ENCODE results near the gene LTF. TPM values are rescaled to one million over a fixed set of nuclear protein-coding genes. Genes with fewer than 3 reads are reported as not detected.

The LTF gene
- total RNA-seq, 6 experiments from 2014 or later = 0.19 to 3.6 (median 2.0) TPM

DNA sequence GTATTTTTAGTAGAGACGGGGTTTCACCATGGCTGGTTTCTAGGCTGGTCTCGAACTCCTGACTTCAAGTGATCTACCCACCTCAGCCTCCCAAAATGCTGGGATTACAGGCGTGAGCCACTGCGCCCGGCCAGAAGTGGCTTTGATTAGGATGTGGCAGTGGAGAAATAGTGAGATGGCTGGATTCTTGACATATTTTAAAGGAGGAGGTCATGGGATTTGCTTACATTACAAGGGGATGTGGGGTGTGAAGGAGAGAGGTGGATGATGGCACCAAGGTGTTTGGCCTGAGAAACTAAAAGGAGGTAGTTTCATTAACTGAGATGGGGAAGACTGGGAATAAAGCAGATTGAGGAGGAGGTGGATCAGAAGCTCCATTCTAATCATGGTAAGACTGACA is 15.0 kb upstream of the LTF start:
- no peak overlapping the region for H3K4me3 ChIP-seq
- no peaks in the 10 kb centered on the region for H3K27me3 ChIP-seq
- H3K27ac ChIP-seq = no peak overlapping the region
- intact Hi-C loops (cut with DNase I) = no loop called here
- TF ChIP-seq POLR2A (IDR thresholded peaks at IDR 0.05) = no peak
- ATAC-seq (no peak), DNase-seq (peak in 1 of 3 donors; percentile 1)
- no peaks in the 10 kb centered on the region for H3K36me3 ChIP-seq
- peaks cover 0 to 3% (median 0%) of the 10 kb centered on the region in 4 donors for H3K9me3 ChIP-seq
- WGBS (ENCODE audit: insufficient coverage, low coverage, low lambda C conversion rate, missing lambda C conversion rate) = 81% methylated on average over 5 of the region's 5 CpGs
- H3K4me1 ChIP-seq = no peaks in the 10 kb centered on the region

DNA sequence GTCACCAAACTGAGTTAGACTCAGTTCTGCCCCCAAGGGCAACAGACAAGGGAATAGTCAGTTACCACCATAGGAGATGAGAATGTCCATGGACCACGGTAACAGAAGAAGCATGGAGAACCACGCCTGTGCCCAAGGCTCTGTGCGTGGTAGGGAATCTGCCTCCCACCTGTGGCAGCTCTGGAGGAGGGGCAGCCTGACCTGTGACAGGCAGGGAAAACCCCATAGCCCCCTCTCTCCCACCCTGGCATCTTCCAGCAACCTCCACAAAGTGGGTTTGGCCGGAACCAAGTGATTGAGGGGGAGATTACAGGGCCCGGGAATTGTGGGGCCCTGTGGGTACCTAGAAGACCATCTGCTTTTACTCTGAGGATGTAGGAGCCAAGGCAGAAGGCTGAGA is 14.3 kb upstream of the LTF start:
- WGBS (ENCODE audit: insufficient coverage, low coverage, low lambda C conversion rate, missing lambda C conversion rate) = 87% methylated on average over 3 of the region's 5 CpGs
- TF ChIP-seq, protein P1, sequence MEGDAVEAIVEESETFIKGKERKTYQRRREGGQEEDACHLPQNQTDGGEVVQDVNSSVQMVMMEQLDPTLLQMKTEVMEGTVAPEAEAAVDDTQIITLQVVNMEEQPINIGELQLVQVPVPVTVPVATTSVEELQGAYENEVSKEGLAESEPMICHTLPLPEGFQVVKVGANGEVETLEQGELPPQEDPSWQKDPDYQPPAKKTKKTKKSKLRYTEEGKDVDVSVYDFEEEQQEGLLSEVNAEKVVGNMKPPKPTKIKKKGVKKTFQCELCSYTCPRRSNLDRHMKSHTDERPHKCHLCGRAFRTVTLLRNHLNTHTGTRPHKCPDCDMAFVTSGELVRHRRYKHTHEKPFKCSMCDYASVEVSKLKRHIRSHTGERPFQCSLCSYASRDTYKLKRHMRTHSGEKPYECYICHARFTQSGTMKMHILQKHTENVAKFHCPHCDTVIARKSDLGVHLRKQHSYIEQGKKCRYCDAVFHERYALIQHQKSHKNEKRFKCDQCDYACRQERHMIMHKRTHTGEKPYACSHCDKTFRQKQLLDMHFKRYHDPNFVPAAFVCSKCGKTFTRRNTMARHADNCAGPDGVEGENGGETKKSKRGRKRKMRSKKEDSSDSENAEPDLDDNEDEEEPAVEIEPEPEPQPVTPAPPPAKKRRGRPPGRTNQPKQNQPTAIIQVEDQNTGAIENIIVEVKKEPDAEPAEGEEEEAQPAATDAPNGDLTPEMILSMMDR (IDR thresholded peaks at IDR 0.05) = no peak
- TF ChIP-seq POLR2A (IDR thresholded peaks at IDR 0.05) = no peak
- peaks cover 0 to 3% (median 0%) of the 10 kb centered on the region in 4 donors for H3K9me3 ChIP-seq

DNA sequence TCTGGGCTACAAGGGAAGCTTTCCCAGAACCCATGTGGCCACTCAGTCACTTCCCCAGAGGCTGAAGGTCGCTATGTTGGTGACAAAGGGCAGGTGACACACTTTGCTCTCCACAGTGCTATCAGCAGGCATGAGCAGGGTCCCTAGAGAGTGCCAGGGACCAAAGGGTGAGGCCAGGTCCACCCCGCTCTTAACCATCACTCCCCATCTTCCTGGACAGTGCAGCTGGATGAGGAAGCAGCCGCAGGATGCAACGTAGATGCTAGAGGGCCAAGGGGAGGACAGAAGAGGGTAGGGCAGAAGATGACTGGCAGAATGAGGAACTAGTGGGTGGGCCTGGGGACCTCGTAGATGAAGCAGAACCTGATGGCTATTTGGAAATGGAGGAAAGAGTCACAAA is 13.6 kb upstream of the LTF start:
- peak in 1 of 4 donors; percentile 17 for ATAC-seq
- H3K4me3 ChIP-seq = no peak overlapping the region
- H3K9me3 ChIP-seq = peaks cover 0 to 3% (median 0%) of the 10 kb centered on the region in 4 donors
- intact Hi-C loops (cut with DNase I) = no loop called here
- no peaks in the 10 kb centered on the region for H3K4me1 ChIP-seq
- no peaks in the 10 kb centered on the region for H3K36me3 ChIP-seq
- DNase-seq = peak in 1 of 3 donors; percentile 44
- H3K27me3 ChIP-seq = no peaks in the 10 kb centered on the region
- no peak overlapping the region for H3K27ac ChIP-seq
- TF ChIP-seq POLR2A (IDR thresholded peaks at IDR 0.05) = no peak
- 68% methylated on average over 5 of the region's 5 CpGs for WGBS (ENCODE audit: insufficient coverage, low coverage, low lambda C conversion rate, missing lambda C conversion rate)

More for the DNA sequence above, 14.3 kb upstream of the LTF start:
- H3K27me3 ChIP-seq = no peaks in the 10 kb centered on the region
- no peak overlapping the region for H3K4me3 ChIP-seq
- ATAC-seq = no peak
- DNase-seq = peak in 1 of 3 donors; percentile 26
- intact Hi-C loops (cut with DNase I) = no loop called here
- H3K36me3 ChIP-seq = no peaks in the 10 kb centered on the region
- no peaks in the 10 kb centered on the region for H3K4me1 ChIP-seq
- H3K27ac ChIP-seq = no peak overlapping the region

DNA sequence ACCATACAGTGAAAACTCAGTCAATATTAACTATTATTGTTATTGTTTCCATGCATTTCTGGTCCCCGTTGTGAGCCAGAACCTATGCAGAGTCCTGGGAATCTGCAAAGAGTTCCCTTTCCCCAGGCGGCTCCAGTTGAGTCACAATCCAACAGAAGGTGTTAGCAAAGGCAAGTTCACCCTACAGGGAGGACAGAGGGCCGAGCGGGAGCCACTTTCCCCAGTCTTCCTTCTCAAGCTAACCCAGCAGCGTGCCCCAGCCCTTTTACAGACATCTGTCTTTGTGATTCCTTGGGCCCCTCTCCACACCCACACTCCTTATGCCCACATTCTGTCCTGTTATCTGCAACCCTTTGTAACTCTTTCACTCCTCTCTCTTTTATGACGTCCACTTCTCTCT is 13.1 kb upstream of the LTF start:
- ATAC-seq = no peak
- H3K4me1 ChIP-seq = no peaks in the 10 kb centered on the region
- WGBS (ENCODE audit: insufficient coverage, low coverage, low lambda C conversion rate, missing lambda C conversion rate) = 49% methylated on average over 3 of the region's 6 CpGs
- no peak overlapping the region for H3K27ac ChIP-seq
- DNase-seq = peak in 1 of 3 donors; percentile 40
- no peak overlapping the region for H3K4me3 ChIP-seq
- H3K9me3 ChIP-seq = peaks cover 0 to 3% (median 0%) of the 10 kb centered on the region in 4 donors
- intact Hi-C loops (cut with DNase I) = no loop called here
- TF ChIP-seq POLR2A (IDR thresholded peaks at IDR 0.05) = no peak
- TF ChIP-seq, protein P1 (IDR thresholded peaks at IDR 0.05) = no peak
- H3K27me3 ChIP-seq = no peaks in the 10 kb centered on the region
- no peaks in the 10 kb centered on the region for H3K36me3 ChIP-seq

DNA sequence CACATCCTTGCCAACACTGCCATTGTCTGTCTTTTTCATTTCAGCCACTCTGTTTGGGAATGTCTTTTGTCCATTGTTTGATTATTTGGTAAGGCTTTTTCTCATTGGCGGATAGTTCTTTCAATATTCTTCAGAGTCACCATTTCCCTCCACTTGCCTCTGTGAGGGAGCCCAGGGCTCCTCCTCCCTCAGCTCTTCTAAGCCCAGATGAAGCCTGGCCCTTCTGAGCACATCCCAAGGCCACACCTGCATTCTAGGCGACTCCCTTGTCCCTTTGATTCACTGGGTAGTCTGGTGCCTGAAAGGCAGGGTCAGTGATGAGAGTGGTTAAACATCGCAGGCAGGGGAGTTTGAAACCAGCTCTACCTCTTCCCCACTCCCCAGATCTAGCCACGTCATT is 12.4 kb upstream of the LTF start:
- TF ChIP-seq, protein P1 (IDR thresholded peaks at IDR 0.05) = no peak
- no peak for TF ChIP-seq POLR2A (IDR thresholded peaks at IDR 0.05)
- Histone ChIP-seq H3K27me3 (no peaks in the 10 kb centered on the region), H3K36me3 (no peaks in the 10 kb centered on the region), H3K9me3 (peaks cover 0 to 3% (median 0%) of the 10 kb centered on the region in 4 donors), H3K4me1 (no peaks in the 10 kb centered on the region), H3K27ac (no peak overlapping the region), H3K4me3 (no peak overlapping the region)
- WGBS (ENCODE audit: insufficient coverage, low coverage, low lambda C conversion rate, missing lambda C conversion rate) = 79% methylated on average over 4 of the region's 4 CpGs
- ATAC-seq = no peak
- peak in 1 of 3 donors; percentile 18 for DNase-seq
- intact Hi-C loops (cut with DNase I) = no loop called here

All from right lobe of liver (tissue), 6 donors.